ENCODE measurements around the gene ADAMTS2.

GRCh38 chr5:179195561-179196404 is 149.5 kb downstream of the ADAMTS2 start:
- TF ChIP-seq CTCF (IDR thresholded peaks at IDR 0.05; ENCODE audit: insufficient read depth, low read depth, low read length) (no peak), EZH2 (IDR thresholded peaks at IDR 0.05; ENCODE audit: insufficient read depth, low read length) (no peak)

All from astrocyte (in vitro differentiated cells and primary cell).